A549 (cell line): Measurements from ENCODE around the gene CADPS2.

Experiments used
- CTCF ChIP-seq: fragments of >200 bp; sonication (Bioruptor Twin); formaldehyde crosslinking; IDR thresholded peaks from 3 replicates; pipeline ENCODE4 v1.5.1; 2016
- PHF8 ChIP-seq: fragments of 200-600 bp; sonication (generic); IDR thresholded peaks from 2 replicates; pipeline ENCODE4 v1.6.1; 2016; ENCODE audit warnings: low read depth, mild to moderate bottlenecking, antibody characterized with exemption, moderate library complexity, borderline replicate concordance
- POLR2A ChIP-seq: IDR thresholded peaks from 2 replicates; pipeline ENCODE4 v1.6.1; 2012; ENCODE audit warnings: mild to moderate bottlenecking, low read length
- RAD21 ChIP-seq, 2 experiments: fragments of >200 bp in 1 of 2; sonication (Bioruptor Twin) in 1 of 2; formaldehyde crosslinking in 1 of 2; IDR thresholded peaks in 1 of 2; conservative IDR thresholded peaks in 1 of 2; 2 replicates in 1 of 2; 3 replicates in 1 of 2; pipeline ENCODE4 v1.6.1; 2012 to 2018; ENCODE audit warnings: inconsistent platforms in 1 of 2

DNA sequence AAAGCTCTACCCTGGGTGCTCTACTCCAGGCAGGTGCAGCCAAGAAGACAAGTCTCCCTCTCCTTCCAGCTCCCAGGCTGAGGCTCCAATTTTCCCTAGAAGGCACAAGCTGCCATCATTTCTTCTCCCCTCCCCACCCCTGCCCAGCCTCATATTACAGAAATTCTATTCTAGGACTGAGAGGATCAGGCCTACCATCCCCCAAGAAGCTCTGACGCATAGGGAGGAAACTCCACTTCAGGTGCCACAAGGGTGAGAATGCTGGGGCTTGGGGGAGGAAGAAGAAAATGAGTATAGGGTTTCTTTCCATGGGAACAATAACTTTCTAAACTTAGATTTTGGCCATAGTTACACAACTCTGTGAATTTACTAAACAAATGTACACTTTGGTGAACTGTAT is 617.0 kb downstream of the CADPS2 start:
- TF ChIP-seq POLR2A (no peak), CTCF (no peak), RAD21 (conservative IDR thresholded peaks at IDR 0.05 in 1 of 2, IDR thresholded peaks at IDR 0.05 in 1 of 2) (no peak), PHF8 (no peak)
